Activated CD8-positive, alpha-beta memory T cell treated with anti-CD3 and anti-CD28 coated beads, Interleukin-2, amount 50 U/mL, for 24 hours (primary cell): ENCODE data around the gene ALOX15B.

ENCODE experiments used
- DNase-seq: peaks from one replicate; pipeline ENCODE4 v3.0.0-alpha.2; 2020; ENCODE audit errors: extremely low read depth

ALOX15B gene, protein sequence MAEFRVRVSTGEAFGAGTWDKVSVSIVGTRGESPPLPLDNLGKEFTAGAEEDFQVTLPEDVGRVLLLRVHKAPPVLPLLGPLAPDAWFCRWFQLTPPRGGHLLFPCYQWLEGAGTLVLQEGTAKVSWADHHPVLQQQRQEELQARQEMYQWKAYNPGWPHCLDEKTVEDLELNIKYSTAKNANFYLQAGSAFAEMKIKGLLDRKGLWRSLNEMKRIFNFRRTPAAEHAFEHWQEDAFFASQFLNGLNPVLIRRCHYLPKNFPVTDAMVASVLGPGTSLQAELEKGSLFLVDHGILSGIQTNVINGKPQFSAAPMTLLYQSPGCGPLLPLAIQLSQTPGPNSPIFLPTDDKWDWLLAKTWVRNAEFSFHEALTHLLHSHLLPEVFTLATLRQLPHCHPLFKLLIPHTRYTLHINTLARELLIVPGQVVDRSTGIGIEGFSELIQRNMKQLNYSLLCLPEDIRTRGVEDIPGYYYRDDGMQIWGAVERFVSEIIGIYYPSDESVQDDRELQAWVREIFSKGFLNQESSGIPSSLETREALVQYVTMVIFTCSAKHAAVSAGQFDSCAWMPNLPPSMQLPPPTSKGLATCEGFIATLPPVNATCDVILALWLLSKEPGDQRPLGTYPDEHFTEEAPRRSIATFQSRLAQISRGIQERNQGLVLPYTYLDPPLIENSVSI

DNA sequence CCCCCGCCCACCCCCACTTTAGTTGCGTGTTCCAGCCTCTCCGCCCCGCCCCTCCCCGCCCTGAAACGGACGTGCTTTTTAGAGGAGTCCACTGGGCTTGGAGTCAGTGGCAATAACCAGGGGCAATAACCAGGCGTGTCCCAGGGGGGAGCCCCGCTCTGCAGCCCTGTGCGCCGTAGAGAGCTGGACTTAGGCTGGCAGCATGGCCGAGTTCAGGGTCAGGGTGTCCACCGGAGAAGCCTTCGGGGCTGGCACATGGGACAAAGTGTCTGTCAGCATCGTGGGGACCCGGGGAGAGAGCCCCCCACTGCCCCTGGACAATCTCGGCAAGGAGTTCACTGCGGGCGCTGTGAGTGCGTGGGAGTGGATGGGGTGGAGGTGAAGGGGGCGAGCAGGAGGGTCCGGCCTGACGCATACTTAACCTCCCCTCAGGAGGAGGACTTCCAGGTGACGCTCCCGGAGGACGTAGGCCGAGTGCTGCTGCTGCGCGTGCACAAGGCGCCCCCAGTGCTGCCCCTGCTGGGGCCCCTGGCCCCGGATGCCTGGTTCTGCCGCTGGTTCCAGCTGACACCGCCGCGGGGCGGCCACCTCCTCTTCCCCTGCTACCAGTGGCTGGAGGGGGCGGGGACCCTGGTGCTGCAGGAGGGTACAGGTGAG, at the start of gene ALOX15B:
TSS of gene ALOX15B (plus strand) at position 106 of the 657 bp plus-strand sequence. CDS start at position 203, 97 bp downstream.
- DNase-seq: no peak

DNA sequence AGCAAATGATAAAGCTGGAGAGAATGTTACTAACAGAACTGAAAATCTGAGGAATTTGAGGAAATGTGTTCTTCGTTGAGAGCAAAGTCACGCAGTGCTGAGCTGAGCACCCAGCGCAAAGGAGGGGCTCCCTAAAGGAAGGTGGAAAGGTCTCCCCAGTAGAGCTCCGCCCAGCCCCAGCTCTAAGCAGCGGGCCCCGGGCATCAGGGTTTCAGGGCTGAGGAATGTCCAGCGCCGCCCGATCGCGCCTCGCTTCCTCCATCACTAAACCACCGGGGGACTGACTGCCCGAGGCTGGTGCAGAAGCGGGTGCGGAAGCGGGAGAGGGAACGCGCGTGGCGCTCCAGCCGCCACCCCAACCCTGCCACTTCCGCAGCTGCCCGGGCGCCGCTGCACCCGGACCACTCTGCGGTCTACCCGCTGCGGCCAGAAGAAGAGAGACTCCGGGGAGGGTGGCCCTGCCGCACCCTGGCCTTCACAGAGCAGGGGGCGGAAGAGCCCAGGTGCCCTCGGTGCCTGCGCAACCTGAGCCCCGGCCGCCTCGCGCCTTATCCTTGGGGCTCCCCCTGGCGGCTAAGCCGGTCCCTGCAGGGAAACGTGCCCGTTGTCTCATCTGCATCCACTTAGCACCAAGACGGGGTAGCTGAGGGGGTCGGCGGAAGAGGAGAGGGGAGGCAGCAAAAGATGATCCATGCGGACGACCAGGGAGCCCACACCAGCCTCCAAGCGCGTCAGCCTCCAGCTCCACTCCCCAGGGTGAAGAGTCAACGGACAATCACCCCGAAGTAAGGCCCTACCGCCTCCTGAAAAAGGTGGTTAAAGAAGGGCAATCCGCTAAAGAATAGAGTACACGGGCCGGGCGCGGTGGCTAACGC, 48.8 kb upstream of the ALOX15B start:
- DNase-seq: peak; percentile 79

DNA sequence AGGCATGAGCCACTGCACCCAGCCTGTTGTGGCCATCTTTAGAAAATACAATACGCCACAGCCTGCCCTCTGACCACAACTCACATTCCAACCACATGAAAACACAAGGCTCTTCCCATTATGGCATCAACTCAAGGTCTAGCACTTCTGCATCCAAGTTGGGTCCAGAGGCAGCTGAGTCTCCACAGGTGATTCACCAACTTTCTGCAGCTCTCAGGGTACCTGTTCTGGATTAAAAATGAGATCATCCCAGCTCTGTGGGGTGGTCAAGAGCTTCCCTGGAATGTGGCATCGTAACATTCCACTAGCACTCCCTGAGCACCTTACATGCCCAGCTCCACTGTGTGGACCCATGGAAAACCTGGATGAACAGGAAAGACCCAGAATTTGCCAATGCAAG, 46.3 kb upstream of the ALOX15B start:
- no peak for DNase-seq

DNA sequence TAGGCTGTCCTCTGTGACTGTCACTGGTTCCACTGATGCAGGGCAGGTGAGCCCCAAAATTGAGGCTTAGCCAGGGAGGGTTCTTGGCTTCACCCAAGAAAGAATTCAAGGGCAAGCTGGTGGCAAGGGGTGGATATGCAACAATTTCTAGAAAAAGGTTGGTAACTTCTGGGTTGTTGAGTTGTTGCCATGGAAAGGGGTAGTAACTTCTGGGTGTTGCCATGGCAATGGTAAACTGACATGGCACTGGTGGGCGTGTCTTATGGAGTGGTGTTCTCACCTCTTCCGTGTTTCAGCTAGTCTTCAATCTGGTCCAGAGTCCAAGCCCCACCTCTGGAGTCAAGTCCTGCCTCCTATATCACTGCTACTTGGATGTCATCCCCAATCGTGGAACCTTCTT, 45.9 kb upstream of the ALOX15B start:
- no peak for DNase-seq

DNA sequence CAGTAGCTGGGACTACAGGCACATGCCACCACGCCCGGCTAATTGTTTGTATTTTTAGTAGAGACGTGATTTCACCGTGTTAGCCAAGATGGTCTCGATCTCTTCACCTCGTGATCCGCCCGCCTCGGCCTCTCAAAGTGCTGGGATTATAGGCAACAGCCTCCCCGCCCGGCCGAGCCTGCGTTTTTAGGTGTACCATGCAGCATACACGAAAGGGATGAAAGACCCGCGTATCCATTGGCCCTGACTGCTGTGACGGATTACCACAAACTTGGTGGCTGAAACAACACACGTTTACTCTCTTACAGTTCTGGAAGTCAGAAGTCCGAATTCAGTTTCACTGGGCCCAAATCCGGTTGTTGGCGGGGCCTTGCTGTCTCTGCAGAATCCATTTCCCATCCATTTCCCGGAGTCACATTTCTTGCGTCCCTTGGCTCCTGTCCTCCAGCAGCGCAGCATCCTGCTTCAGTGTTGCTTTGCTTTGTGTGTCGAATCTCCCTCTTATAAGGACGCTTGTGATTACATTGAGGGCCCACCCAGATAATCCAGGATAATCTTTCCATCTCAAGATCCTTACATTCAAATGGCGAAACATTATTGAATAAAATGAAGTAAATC, 44.8 kb upstream of the ALOX15B start:
- DNase-seq: no peak

DNA sequence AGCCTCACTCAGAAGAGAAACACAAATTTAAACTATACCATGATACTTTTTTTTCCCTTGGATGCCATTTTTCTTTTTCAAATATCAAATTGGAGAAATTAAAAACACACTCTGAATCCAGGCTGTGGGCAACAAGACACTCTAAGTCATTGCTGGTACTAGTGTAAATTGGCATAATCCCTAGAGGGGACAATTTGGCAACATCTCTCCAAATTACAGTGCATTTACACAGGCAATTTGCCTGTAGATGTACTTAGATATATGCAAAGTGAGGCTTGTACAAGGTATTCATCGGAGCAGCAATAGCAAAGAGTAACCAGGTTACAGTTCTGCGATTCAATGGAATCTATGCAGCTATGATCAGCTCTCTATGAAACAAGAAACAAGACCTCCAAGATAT, 43.1 kb upstream of the ALOX15B start:
- DNase-seq: no peak

DNA sequence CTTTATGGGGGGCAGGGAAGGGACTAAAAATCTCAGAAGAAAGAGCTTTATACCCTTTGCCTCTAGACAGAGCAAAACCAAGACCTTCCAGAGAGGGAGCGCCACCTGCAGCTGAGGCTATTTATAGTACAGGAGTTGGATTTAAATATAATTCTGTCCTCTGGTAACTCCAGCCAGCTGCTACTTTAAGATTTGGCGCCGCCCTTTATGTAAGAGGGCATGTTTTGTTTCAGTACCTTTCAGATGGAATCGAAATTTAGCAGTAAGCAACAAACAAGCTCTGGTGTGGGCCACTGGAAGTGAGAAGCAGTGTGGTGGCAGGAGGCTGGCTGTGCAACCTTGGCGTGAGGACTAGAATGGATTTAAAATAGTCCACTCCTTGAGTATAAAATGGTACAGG, 41.7 kb upstream of the ALOX15B start:
- no peak for DNase-seq

DNA sequence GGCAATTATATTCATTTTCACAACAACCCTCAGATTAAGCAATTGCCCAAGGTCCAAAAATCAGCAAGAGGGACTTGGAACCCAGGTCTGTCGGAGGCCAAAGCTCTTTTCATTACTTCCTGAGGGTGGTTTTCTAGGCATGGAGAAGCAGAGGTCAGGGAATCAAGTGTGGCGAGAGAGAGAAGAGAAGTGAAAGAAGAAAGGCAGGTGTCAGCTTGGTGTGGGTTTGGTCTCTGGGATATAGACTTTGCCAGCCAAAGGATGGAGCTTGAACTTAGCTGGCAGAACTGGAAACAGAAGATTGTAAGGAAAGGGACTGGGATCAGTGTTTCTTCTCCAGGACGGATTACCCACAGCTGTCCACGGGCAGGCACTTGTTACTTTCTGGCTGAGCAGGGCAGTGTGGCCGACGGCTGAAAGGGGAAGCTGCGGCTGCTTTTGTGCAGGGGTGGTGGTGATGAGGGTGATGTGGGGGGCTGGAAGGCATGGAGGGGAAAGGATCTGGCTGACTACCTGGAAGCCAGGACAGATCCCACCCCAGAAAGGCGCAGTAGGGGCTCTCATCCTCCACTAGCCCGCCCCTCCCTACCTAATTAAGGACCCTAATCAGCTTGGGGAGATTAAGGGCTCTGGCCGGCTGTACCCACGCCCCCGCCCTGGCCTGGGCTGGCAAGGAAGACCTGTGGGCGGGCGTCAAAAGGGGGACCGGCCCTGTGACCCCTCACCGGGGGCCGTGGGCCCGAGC, 36.7 kb upstream of the ALOX15B start, which contains the start of gene GUCY2D:
TSS of gene GUCY2D (plus strand) at position 640 of the 745 bp plus-strand sequence. CDS start 433 bp downstream, outside the sequence.
- DNase-seq: no peak

DNA sequence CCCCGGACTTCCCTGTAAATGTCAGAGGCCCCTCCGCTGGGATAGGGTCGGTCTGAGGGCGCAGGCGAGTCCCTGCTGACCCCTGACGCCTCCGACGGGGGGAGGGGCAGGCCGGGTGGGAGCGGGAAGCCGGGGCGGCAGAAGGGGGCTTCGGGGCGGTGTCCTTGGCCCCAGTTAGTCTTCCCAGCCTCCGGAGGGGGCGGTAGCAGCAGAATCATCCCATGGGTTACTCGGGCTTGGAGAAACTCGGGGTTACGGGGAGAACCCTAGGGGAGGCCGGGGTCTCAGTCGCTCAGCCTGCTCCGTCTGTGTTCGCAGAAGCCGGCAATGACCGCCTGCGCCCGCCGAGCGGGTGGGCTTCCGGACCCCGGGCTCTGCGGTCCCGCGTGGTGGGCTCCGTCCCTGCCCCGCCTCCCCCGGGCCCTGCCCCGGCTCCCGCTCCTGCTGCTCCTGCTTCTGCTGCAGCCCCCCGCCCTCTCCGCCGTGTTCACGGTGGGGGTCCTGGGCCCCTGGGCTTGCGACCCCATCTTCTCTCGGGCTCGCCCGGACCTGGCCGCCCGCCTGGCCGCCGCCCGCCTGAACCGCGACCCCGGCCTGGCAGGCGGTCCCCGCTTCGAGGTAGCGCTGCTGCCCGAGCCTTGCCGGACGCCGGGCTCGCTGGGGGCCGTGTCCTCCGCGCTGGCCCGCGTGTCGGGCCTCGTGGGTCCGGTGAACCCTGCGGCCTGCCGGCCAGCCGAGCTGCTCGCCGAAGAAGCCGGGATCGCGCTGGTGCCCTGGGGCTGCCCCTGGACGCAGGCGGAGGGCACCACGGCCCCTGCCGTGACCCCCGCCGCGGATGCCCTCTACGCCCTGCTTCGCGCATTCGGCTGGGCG, 35.9 kb upstream of the ALOX15B start:
- DNase-seq: no peak

DNA sequence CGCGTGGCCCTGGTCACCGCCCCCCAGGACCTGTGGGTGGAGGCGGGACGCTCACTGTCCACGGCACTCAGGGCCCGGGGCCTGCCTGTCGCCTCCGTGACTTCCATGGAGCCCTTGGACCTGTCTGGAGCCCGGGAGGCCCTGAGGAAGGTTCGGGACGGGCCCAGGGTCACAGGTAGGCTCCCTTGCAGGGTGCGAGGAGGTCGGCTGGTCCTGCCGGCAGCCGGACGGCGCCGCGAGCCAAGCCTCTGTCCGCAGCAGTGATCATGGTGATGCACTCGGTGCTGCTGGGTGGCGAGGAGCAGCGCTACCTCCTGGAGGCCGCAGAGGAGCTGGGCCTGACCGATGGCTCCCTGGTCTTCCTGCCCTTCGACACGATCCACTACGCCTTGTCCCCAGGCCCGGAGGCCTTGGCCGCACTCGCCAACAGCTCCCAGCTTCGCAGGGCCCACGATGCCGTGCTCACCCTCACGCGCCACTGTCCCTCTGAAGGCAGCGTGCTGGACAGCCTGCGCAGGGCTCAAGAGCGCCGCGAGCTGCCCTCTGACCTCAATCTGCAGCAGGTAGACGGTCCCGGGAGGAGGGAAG, 35.2 kb upstream of the ALOX15B start:
- DNase-seq: no peak

DNA sequence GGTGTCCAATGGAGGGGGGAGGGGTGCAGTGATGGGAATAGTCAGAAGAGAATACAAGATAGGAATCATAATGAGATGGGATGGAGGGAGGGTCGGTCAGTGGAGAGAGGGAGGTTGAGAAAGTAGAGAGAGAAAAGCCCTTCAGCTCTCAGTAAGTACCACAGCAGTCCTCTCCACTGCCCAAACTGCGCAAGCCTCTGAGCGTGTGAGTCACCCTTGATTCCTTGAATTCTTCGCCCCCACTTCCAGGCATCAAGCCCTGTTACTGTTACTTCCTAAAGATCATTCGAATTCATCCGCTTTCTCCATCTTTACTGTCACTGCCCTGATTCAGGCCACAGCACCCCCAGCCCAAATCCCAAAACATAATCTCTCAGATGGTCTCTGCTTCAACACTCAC, 34.0 kb upstream of the ALOX15B start:
- DNase-seq: no peak

DNA sequence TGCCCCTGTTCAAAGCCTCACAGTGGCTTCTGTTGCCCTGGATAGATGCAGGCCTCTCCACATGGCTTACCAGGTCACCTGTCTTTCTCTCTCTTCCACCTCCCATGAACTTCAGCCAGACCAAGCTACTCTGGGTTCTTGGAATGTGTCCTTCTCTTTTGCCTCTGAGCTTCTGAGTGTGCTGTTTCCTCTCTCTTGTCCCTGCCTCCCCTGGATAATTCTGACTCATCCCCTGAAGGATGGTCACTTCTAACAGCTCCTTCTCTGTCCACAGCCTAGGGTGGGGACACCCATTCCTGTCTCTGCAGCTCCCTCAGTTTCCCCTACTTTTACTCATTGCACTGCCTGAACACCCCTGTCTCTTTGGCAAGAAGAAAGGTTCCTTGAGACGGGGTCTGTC, 33.5 kb upstream of the ALOX15B start:
- no peak for DNase-seq

DNA sequence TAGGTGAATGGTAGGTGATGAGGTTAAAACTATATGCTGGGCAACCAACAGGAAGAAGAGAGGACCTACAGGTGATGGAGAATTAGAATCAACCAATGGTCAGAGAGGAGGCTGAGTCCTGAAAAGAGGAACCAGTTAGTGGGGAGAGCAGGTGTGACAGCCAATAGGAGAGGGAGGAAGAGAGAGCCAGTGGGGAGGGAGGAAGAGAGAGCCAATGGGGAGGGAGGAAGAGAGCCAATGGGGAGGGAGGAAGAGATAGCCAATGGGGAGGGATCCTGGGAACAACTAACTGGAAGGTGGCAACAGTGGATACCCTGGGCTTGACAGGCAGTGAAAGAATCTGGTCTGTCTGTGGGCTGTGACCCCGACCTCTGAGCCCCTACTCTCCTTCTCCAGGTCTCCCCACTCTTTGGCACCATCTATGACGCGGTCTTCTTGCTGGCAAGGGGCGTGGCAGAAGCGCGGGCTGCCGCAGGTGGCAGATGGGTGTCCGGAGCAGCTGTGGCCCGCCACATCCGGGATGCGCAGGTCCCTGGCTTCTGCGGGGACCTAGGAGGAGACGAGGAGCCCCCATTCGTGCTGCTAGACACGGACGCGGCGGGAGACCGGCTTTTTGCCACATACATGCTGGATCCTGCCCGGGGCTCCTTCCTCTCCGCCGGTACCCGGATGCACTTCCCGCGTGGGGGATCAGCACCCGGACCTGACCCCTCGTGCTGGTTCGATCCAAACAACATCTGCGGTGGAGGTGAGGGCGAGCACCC, 32.7 kb upstream of the ALOX15B start:
- DNase-seq: no peak

DNA sequence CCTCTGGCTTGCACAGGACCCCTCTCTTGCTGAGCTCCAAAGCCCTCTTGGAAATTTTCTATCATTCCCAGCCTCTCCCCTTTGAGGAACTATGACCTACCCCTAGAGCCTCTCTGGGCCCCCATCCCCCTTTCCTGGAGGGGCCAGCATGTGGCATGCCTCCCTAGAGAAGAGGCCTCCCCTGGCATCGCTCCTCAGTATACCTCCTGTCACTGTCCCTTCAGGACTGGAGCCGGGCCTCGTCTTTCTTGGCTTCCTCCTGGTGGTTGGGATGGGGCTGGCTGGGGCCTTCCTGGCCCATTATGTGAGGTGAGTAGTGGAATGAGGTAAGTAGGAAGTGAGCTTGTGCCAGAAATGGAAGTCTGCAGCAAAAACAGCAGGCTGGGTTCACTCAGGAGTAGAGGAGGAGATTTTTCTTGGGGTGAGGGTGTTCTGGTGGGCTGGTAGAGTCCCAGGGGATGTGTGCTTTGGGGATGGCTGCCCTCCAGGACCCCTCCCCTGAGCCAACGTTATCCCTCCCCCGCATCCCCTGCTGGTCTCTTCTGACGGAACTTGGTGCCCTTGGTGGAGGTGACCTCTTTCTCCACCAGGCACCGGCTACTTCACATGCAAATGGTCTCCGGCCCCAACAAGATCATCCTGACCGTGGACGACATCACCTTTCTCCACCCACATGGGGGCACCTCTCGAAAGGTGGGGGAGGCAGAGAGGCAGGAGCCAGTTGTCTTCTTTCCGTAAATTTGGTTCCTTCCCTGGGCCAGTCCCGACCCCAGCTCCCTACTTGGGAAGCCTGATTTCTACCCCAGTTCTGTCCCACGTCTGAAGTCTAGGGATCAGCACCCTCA, 31.8 kb upstream of the ALOX15B start:
- no peak for DNase-seq

DNA sequence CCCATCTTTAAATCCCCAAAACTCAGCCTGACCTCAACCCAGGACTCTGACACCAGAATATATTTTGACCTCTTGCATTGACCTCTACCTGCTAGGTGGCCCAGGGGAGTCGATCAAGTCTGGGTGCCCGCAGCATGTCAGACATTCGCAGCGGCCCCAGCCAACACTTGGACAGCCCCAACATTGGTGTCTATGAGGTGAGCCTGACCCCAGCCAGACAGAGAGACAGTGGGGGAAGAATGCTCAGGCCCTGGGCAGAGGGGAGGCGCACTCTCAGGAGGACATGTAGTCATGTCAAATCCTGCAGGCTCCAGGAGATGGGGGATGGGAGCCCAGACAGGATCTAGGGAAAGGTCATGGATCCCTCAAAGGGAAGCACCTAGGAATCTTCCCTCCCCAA, 31.0 kb upstream of the ALOX15B start:
- no peak for DNase-seq

DNA sequence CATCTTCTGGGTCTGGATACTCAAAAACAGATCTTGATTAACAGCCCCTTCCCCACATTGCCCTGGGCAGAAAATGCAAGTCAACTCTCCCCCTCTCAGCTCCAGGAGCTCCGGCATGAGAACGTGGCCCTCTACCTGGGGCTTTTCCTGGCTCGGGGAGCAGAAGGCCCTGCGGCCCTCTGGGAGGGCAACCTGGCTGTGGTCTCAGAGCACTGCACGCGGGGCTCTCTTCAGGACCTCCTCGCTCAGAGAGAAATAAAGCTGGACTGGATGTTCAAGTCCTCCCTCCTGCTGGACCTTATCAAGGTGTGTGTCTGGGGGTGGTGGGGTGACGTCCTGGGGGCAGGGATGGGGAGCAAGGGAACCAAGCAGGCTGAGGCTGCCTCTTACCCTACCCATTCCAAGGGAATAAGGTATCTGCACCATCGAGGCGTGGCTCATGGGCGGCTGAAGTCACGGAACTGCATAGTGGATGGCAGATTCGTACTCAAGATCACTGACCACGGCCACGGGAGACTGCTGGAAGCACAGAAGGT, 26.7 kb upstream of the ALOX15B start:
- DNase-seq: no peak

DNA sequence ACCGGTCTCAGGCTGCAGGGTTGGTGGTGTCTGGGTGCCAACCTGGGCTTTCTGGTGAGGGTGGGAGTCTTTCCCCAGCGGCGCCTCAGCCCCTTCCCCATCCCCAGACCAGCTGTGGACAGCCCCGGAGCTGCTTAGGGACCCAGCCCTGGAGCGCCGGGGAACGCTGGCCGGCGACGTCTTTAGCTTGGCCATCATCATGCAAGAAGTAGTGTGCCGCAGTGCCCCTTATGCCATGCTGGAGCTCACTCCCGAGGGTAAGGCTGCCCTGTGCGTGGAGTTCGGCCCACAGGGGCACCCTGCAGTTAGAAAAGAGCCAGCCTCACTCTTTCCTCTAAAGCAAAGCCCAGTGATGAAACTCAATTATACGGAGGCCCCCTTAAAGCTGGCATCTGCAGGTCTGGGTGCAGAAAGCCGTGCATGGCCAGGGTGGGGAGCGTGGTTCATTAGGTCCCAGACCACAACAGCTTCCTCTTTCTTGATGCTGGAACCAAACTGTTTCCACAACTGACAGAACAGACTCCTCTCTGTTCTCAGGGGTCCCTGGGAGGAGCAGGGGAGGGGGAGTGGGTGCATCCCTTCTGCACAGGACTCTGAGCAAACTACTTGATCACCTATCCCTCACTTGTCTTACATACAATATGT, 25.7 kb upstream of the ALOX15B start:
- no peak for DNase-seq
